Skeletal muscle satellite cell (primary cell): ENCODE results near the gene PEA15.
A peak's percentile ranks its signal among the peaks of the same experiment; 100 is the strongest.

Experiments
- H3K27me3 ChIP-seq: 2 replicates; pipeline ENCODE4 v1.7.0; 2013; ENCODE audit warnings: low read length; ENCODE audit not compliant: control insufficient read depth, insufficient read depth
- H3K36me3 ChIP-seq: 2 replicates; pipeline ENCODE4 v1.7.0; 2013; ENCODE audit warnings: mild to moderate bottlenecking, control low read depth, low read length; ENCODE audit not compliant: insufficient read depth
- H3K4me1 ChIP-seq: 2 replicates; pipeline ENCODE4 v1.7.0; 2013; ENCODE audit warnings: low read length; ENCODE audit not compliant: control insufficient read depth, insufficient read depth
- H3K4me2 ChIP-seq: 2 replicates; pipeline ENCODE4 v1.7.0; 2013; ENCODE audit warnings: mild to moderate bottlenecking, low read length
- H3K4me3 ChIP-seq: 2 replicates; pipeline ENCODE4 v1.7.0; 2013; ENCODE audit warnings: low read length
- H3K9ac ChIP-seq: 2 replicates; pipeline ENCODE4 v1.7.0; 2013; ENCODE audit warnings: mild to moderate bottlenecking, low read depth, low read length, moderate library complexity
- H3K9me3 ChIP-seq: replicated peaks from 2 replicates; pipeline ENCODE4 v1.7.0; 2013; ENCODE audit warnings: mild to moderate bottlenecking, control low read depth, low read length

The PEA15 gene

DNA sequence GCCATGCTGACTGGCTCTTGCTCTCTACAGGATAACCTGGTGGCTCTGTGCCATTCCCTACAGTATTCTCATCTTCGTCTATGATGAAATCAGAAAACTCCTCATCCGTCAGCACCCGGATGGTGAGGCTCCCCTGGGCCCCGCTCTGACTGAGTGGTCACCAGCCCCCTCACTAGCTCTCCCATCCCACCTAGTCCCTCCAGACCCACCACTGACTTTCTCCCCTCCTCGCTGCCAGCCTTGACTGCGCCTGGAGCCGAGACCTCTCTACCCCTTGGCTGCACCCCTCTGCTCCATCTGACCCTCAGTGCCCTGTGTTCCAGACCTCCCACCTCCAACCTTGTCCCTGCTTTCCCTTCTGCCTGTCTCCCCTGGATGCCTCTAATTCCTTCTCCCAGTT lies 18.9 kb upstream of the PEA15 start:
- Histone ChIP-seq H3K4me2 (no peak overlapping the region), H3K9me3 (no peaks in the 10 kb centered on the region), H3K4me3 (no peak overlapping the region), H3K36me3 (no peaks in the 10 kb centered on the region), H3K27me3 (peaks cover 27% of the 10 kb centered on the region), H3K4me1 (no peaks in the 10 kb centered on the region), H3K9ac (no peak overlapping the region)

DNA sequence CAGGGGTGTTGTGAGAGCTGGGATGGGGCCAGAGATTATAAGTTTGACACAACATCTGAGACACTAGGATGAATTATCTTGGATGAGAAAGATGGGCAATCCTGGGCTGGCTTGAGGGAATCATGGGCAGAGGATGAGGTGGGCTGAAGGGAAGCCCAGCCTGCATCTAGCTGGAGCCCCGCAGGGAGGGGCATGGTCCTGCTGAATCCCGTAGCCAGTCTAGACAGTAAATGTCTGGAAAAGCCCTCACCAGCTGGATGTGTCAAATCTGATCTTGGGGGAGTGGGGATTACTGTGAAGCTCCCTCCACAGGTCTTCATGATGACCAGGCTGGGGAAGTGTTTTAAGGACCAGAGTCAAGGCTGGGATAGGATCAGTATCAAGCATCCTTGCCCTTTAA lies 18.5 kb upstream of the PEA15 start:
- H3K4me3 ChIP-seq = no peak overlapping the region
- no peak overlapping the region for H3K9ac ChIP-seq
- H3K9me3 ChIP-seq = no peaks in the 10 kb centered on the region
- no peak overlapping the region for H3K4me2 ChIP-seq
- peaks cover 31% of the 10 kb centered on the region for H3K27me3 ChIP-seq
- no peaks in the 10 kb centered on the region for H3K36me3 ChIP-seq
- no peaks in the 10 kb centered on the region for H3K4me1 ChIP-seq

DNA sequence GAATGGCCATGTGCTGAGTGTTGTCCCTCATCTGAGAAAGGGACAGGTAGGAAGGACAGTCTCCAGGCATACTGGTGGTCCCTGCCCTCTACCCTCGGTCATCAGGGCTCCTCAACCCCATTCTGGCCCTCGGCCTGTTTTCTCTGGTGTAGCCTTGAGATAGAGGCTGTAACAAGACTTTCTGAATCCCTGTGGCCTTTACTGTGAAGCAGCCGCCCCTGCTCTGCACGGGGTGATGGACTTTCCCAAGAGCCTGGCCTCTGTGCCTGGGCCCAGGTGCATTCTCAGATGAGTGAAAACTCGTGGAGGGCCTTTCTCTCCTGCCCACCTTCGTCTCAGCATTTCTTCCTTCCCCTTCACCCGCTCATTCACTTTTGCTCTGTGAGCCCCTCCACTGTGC lies 17.8 kb upstream of the PEA15 start:
- H3K4me3 ChIP-seq = no peak overlapping the region
- no peaks in the 10 kb centered on the region for H3K36me3 ChIP-seq
- no peaks in the 10 kb centered on the region for H3K4me1 ChIP-seq
- no peak overlapping the region for H3K9ac ChIP-seq
- H3K27me3 ChIP-seq = peaks cover 27% of the 10 kb centered on the region
- H3K4me2 ChIP-seq = no peak overlapping the region
- no peaks in the 10 kb centered on the region for H3K9me3 ChIP-seq

DNA sequence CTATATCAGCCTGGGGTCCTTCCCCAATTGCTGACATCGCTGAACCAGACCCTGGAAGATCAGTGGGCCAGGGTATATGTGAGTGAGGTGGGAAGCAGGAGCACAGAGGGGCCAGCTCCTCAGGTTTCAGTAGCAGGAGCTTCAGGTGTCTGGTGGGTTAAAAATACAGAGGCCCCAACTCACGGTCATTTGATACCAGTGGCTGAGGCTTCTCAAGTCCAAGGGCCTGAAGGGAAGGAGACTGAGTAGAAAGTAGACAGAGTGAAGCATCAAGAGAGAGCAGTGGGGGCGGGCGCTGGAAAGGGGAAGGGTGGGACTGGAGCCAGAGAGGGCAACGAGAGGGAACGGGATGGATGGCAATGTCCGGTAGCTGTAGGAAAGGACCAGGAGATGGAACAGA lies 16.8 kb upstream of the PEA15 start:
- no peak overlapping the region for H3K4me3 ChIP-seq
- H3K9ac ChIP-seq = no peak overlapping the region
- H3K9me3 ChIP-seq = no peaks in the 10 kb centered on the region
- peaks cover 27% of the 10 kb centered on the region for H3K27me3 ChIP-seq
- H3K36me3 ChIP-seq = no peaks in the 10 kb centered on the region
- peaks cover 2% of the 10 kb centered on the region for H3K4me1 ChIP-seq
- H3K4me2 ChIP-seq = no peak overlapping the region

DNA sequence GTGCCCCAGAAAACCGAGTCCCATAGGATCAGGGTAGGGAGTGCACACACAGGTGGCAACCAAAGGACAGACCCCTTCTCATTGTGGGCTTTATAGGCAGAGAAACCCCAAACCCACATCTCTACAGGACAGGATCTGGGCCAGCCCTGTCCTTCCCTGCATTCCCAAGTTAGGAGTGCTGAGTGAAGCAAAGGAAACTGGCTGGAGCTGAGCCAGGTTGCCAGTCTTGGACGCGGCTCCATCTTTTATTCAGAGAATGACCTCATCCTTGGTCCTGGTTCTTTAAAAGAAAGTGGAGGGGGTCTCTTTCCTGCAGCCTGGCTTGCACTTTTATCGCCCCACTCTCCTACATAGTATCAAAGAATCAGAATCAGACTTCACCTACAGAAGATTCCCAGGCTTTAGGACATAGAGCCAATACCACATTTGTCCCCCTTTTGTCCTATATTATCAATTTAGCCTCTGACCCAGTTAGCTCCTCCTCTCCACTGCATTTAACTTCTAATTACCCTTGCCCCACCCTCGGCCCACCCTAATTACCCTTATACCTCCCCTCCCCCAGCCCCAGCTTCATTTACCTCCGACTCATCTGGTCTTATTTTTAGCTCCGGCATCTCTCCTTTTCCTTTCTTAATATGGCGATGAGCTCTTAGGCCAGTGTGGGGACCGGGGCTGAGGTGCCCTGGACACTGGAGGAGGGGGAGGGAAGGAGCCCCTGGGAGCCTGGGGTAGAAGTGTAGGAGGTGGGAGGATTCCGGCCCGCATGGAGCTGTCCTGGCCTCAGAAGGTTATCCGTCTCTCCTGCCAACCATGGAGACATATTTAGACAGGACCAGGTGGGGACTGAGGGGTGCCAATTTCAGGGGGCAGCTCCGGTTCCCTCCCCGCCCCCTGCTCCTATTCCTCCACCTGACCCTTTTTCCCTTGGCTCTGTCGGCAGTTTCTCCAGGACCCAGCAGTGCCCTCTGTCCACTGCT lies 15.2 kb upstream of the PEA15 start, which contains the start of gene CASQ1:
CASQ1 (plus strand) TSS at position 927 of the 977 bp plus-strand sequence. CDS start 177 bp downstream, outside the sequence.
- no peaks in the 10 kb centered on the region for H3K9me3 ChIP-seq
- H3K27me3 ChIP-seq = peaks cover 30% of the 10 kb centered on the region
- no peak within 1 kb of the TSS for H3K4me2 ChIP-seq
- H3K4me3 ChIP-seq = no peak within 1 kb of the TSS
- peaks cover 6% of the 10 kb centered on the region for H3K4me1 ChIP-seq
- no peaks in the 10 kb centered on the region for H3K36me3 ChIP-seq
- H3K9ac ChIP-seq = no peak within 1 kb of the TSS

DNA sequence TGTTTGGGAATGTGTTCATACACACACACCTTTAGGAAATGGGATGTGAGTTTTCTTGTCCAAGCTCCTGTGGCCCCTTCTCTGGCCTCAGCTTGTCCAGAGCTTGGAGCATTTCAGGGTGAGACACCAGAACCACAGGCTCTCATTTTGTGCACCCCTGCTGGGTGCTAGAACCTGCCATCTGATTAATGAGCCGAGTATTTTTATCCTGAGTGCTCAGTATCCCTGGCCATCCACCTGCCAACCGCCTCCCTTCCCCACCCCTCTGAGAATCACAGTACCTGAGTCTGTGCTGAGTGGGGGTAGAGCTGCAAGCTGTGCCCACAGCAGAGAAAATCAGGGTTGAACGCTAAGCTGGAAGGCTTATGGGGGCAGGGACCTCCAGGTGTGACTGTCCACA lies 13.4 kb upstream of the PEA15 start:
- Histone ChIP-seq H3K27me3 (peaks cover 31% of the 10 kb centered on the region), H3K4me2 (no peak overlapping the region), H3K9ac (no peak overlapping the region), H3K36me3 (no peaks in the 10 kb centered on the region), H3K4me1 (peaks cover 6% of the 10 kb centered on the region), H3K4me3 (no peak overlapping the region), H3K9me3 (no peaks in the 10 kb centered on the region)

DNA sequence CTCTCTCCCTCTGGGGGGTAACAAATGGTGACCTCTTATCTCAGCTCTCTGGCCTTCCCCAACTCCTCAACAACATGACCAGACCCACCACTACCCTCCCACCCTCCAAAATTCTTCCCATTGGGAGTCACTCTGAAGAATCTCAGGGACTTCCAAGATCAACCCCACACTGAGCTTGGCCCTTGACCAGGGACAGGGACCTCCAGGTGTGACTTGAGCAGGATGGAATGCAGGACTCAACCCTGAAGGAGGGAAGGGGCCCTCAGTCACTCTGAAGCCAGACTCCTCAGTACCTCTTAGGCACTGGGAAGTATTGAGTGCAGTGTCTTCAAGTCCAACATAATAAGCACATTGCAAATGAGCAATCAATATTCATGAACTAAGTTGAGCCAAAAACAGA lies 12.9 kb upstream of the PEA15 start:
- H3K36me3 ChIP-seq = no peaks in the 10 kb centered on the region
- H3K9ac ChIP-seq = no peak overlapping the region
- no peaks in the 10 kb centered on the region for H3K9me3 ChIP-seq
- H3K4me2 ChIP-seq = no peak overlapping the region
- H3K27me3 ChIP-seq = peaks cover 26% of the 10 kb centered on the region
- H3K4me1 ChIP-seq = peaks cover 6% of the 10 kb centered on the region
- H3K4me3 ChIP-seq = no peak overlapping the region

DNA sequence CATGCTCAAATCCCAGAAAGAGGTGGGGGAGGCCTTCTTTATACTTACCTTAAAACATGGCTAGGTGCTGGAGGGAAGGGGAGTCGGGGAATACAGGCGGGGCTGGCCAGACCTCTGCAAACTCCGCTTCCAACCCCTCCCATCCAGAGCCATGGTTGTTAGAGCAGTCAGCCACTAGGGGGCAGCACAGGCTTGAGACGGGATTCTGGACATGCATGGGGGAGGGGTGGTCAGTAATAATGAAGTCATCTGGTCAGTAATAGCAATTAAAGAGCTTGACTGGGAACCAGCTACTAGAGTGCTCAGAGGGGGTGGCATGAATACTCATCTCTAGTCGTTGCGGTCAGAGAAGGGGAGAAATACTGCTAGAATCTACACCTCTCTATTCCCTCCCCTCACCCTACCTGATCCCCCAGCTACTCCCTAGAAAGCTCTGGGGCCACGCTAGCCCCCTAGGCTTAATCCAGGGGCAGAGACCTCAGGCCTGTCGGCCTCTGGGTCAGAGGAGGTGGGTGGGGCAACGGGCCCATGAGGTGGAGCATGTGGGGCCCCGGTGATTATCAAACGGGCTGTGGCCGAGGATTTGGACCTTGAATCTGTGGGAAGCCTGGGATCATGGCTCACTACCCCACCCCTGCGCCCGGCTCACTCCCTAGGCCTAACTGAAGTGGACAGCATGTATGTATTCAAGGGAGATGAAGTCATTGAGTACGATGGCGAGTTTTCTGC lies 11.9 kb upstream of the PEA15 start:
- no peak overlapping the region for H3K4me3 ChIP-seq
- no peaks in the 10 kb centered on the region for H3K9me3 ChIP-seq
- peaks cover 25% of the 10 kb centered on the region for H3K27me3 ChIP-seq
- no peak overlapping the region for H3K9ac ChIP-seq
- peaks cover 6% of the 10 kb centered on the region for H3K4me1 ChIP-seq
- H3K4me2 ChIP-seq = peak overlapping the region; percentile 46
- no peaks in the 10 kb centered on the region for H3K36me3 ChIP-seq

DNA sequence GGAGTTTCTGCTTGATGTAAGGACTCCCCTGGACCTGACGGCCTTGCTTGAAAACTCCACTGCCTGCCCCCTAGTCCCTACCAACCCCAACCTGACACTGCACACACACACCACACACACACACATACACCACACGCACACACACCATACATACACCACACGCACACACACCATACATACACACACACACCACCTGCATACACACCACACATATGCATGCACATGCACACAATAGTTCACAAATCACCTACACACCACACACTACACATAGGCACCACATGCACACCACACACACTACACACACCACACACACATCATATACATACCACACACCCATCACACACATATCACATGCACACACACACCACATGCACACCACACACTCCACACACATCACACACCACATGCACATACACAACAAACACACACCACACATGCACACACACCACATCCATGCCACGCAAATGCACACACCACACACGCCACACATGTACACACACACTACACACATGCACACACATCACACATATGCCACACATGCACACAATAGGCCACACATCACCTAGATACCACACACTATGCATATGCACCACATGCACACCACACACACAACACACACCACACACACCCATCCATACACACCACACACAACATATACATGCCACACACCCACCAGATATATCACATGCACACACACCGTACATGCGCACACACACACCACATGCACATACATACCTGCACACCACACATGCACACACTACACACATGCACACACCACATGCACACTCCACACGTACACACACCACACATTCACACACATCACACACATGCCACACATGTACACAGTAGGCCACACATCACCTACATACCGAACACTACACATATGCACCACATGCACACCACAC lies 11.1 kb upstream of the PEA15 start:
- Histone ChIP-seq H3K36me3 (no peaks in the 10 kb centered on the region), H3K4me3 (no peak overlapping the region), H3K27me3 (peaks cover 19% of the 10 kb centered on the region), H3K9me3 (no peaks in the 10 kb centered on the region), H3K4me2 (no peak overlapping the region), H3K9ac (no peak overlapping the region), H3K4me1 (peaks cover 6% of the 10 kb centered on the region)

DNA sequence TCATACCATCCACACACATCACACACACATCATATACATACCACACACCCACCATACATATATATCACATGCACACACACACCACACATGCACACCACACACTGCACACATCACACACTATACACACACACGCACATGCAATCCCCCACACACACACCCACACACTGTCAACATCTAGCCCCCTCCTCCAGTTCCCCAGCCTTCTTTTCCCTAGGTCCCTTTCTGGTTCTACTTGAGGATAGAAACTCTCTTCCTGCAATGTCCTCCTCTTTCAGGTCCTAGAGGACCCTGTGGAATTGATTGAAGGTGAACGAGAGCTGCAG lies 10.5 kb upstream of the PEA15 start:
- Histone ChIP-seq H3K4me1 (peaks cover 6% of the 10 kb centered on the region), H3K4me3 (no peak overlapping the region), H3K36me3 (no peaks in the 10 kb centered on the region), H3K27me3 (peaks cover 18% of the 10 kb centered on the region), H3K9ac (no peak overlapping the region), H3K9me3 (no peaks in the 10 kb centered on the region), H3K4me2 (no peak overlapping the region)

DNA sequence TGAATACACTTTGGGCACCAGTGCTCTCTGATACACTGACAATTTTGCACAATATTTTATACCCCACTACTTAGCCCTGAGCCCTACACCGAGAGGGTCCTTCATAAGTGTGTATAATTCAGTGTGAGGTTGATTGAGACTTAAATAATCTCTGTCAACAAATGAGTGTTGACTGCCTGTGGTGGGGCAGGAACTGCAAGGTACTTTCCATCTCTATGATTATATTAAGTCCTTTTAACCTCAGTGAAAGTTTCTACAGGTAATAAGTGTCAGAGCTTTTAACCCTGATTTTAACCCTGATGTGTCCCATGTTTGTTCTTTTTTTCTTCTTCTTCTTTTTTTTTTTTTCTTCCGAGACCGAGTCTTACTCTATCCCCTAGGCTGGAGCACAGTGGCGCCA lies 9.0 kb upstream of the PEA15 start:
- H3K36me3 ChIP-seq = no peaks in the 10 kb centered on the region
- H3K4me1 ChIP-seq = peaks cover 6% of the 10 kb centered on the region
- H3K4me3 ChIP-seq = no peak overlapping the region
- H3K9ac ChIP-seq = no peak overlapping the region
- H3K4me2 ChIP-seq = no peak overlapping the region
- peaks cover 17% of the 10 kb centered on the region for H3K27me3 ChIP-seq
- H3K9me3 ChIP-seq = no peaks in the 10 kb centered on the region
